ENCODE data around the gene MCCD1. TPM values are rescaled to one million over a fixed set of nuclear protein-coding genes. Genes with fewer than 3 reads are reported as not detected.

MCCD1 gene
- total RNA-seq, 1 experiment from 2014 or later, result not detected

DNA sequence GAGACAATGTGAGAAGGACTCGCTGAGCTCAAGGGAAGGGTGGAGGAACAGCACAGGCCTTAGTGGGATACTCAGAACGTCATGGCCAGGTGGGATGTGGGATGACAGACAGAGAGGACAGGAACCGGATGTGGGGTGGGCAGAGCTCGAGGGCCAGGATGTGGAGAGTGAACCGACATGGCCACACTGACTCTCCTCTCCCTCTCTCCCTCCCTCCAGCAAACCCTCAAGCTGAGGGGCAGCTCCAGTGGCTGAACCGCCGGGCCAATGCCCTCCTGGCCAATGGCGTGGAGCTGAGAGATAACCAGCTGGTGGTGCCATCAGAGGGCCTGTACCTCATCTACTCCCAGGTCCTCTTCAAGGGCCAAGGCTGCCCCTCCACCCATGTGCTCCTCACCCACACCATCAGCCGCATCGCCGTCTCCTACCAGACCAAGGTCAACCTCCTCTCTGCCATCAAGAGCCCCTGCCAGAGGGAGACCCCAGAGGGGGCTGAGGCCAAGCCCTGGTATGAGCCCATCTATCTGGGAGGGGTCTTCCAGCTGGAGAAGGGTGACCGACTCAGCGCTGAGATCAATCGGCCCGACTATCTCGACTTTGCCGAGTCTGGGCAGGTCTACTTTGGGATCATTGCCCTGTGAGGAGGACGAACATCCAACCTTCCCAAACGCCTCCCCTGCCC, 48.3 kb downstream of the MCCD1 start:
- intact Hi-C loops (cut with micrococcal nuclease; ENCODE audit: unreplicated experiment), result no loop called here
- peaks cover 19% of the 10 kb centered on the region for H3K4me1 ChIP-seq (ENCODE audit: control insufficient read depth, insufficient read depth, low read length)
- no peak overlapping the region for H3K4me3 ChIP-seq (ENCODE audit: low read depth in 2 of 2, low read length in 2 of 2)
- H3K27ac ChIP-seq (ENCODE audit: low read length), result peak overlapping the region; percentile 78; the same call in 1 of the 2 replicates
- CTCF ChIA-PET, result interaction anchor here (0.9 to 1.2 kb wide), 2 partner anchors 19 to 22 kb away, joined by 3 to 4 read pairs; no protein-coding TSS in a partner anchor
- DNase-seq (ENCODE audit: low read depth, low spot score) (no peak), ATAC-seq (no peak)
- in situ Hi-C loops (cut with HindIII; ENCODE audit: low pct_unique_long_range_greater_than_20kb, low sequenced_read_pairs), result no loop called here
- H3K27me3 ChIP-seq (ENCODE audit: control insufficient read depth, insufficient read depth, low read length), result no peaks in the 10 kb centered on the region
- H3K9me3 ChIP-seq (ENCODE audit: control insufficient read depth, insufficient read depth, low read depth, low read length), result no peaks in the 10 kb centered on the region
- POLR2A ChIA-PET, result interaction anchor here (0.6 to 1.0 kb wide), 2 partner anchors 161 to 314 kb away, joined by 3 to 5 read pairs; no protein-coding TSS in a partner anchor
- BruUV-seq (replicated peaks), result no TSS peak
- H3K36me3 ChIP-seq (ENCODE audit: control insufficient read depth, insufficient read depth, low read length), result no peaks in the 10 kb centered on the region
- TF ChIP-seq, protein P1, sequence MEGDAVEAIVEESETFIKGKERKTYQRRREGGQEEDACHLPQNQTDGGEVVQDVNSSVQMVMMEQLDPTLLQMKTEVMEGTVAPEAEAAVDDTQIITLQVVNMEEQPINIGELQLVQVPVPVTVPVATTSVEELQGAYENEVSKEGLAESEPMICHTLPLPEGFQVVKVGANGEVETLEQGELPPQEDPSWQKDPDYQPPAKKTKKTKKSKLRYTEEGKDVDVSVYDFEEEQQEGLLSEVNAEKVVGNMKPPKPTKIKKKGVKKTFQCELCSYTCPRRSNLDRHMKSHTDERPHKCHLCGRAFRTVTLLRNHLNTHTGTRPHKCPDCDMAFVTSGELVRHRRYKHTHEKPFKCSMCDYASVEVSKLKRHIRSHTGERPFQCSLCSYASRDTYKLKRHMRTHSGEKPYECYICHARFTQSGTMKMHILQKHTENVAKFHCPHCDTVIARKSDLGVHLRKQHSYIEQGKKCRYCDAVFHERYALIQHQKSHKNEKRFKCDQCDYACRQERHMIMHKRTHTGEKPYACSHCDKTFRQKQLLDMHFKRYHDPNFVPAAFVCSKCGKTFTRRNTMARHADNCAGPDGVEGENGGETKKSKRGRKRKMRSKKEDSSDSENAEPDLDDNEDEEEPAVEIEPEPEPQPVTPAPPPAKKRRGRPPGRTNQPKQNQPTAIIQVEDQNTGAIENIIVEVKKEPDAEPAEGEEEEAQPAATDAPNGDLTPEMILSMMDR (IDR thresholded peaks at IDR 0.05), result no peak
- no peak for TF ChIP-seq SIN3A (IDR thresholded peaks at IDR 0.05; ENCODE audit: borderline replicate concordance, insufficient read depth, low read depth, low read length)
- no peak for TF ChIP-seq TCF7L2 (IDR thresholded peaks at IDR 0.05; ENCODE audit: low read depth, low read length)
- TF ChIP-seq, protein P2, sequence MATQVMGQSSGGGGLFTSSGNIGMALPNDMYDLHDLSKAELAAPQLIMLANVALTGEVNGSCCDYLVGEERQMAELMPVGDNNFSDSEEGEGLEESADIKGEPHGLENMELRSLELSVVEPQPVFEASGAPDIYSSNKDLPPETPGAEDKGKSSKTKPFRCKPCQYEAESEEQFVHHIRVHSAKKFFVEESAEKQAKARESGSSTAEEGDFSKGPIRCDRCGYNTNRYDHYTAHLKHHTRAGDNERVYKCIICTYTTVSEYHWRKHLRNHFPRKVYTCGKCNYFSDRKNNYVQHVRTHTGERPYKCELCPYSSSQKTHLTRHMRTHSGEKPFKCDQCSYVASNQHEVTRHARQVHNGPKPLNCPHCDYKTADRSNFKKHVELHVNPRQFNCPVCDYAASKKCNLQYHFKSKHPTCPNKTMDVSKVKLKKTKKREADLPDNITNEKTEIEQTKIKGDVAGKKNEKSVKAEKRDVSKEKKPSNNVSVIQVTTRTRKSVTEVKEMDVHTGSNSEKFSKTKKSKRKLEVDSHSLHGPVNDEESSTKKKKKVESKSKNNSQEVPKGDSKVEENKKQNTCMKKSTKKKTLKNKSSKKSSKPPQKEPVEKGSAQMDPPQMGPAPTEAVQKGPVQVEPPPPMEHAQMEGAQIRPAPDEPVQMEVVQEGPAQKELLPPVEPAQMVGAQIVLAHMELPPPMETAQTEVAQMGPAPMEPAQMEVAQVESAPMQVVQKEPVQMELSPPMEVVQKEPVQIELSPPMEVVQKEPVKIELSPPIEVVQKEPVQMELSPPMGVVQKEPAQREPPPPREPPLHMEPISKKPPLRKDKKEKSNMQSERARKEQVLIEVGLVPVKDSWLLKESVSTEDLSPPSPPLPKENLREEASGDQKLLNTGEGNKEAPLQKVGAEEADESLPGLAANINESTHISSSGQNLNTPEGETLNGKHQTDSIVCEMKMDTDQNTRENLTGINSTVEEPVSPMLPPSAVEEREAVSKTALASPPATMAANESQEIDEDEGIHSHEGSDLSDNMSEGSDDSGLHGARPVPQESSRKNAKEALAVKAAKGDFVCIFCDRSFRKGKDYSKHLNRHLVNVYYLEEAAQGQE (IDR thresholded peaks at IDR 0.05; ENCODE audit: insufficient read depth in 1 of 2, low read depth in 2 of 2, low read length in 1 of 2), result no peak
- no peak for TF ChIP-seq POLR2AphosphoS5 (IDR thresholded peaks at IDR 0.05; ENCODE audit: low read depth, low read length)

DNA sequence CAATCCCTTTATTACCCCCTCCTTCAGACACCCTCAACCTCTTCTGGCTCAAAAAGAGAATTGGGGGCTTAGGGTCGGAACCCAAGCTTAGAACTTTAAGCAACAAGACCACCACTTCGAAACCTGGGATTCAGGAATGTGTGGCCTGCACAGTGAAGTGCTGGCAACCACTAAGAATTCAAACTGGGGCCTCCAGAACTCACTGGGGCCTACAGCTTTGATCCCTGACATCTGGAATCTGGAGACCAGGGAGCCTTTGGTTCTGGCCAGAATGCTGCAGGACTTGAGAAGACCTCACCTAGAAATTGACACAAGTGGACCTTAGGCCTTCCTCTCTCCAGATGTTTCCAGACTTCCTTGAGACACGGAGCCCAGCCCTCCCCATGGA, 48.8 kb downstream of the MCCD1 start:
- no peak overlapping the region for H3K4me3 ChIP-seq (ENCODE audit: low read depth in 2 of 2, low read length in 2 of 2)
- no peaks in the 10 kb centered on the region for H3K27me3 ChIP-seq (ENCODE audit: control insufficient read depth, insufficient read depth, low read length)
- TF ChIP-seq SIN3A (IDR thresholded peaks at IDR 0.05; ENCODE audit: borderline replicate concordance, insufficient read depth, low read depth, low read length) (no peak), TCF7L2 (IDR thresholded peaks at IDR 0.05; ENCODE audit: low read depth, low read length) (no peak), POLR2AphosphoS5 (IDR thresholded peaks at IDR 0.05; ENCODE audit: low read depth, low read length) (no peak)
- TF ChIP-seq, protein P1 (IDR thresholded peaks at IDR 0.05), result no peak
- TF ChIP-seq, protein P2 (IDR thresholded peaks at IDR 0.05; ENCODE audit: insufficient read depth in 1 of 2, low read depth in 2 of 2, low read length in 1 of 2), result no peak
- POLR2A ChIA-PET, result interaction anchor here (0.6 to 1.0 kb wide), 2 partner anchors 160 to 313 kb away, joined by 3 to 5 read pairs; no protein-coding TSS in a partner anchor
- ATAC-seq (no peak), DNase-seq (ENCODE audit: low read depth, low spot score) (no peak)
- H3K4me1 ChIP-seq (ENCODE audit: control insufficient read depth, insufficient read depth, low read length), result peaks cover 22% of the 10 kb centered on the region
- H3K36me3 ChIP-seq (ENCODE audit: control insufficient read depth, insufficient read depth, low read length), result no peaks in the 10 kb centered on the region
- peak overlapping the region; percentile 78 for H3K27ac ChIP-seq (ENCODE audit: low read length)
- BruUV-seq (replicated peaks), result no TSS peak
- in situ Hi-C loops (cut with HindIII; ENCODE audit: low pct_unique_long_range_greater_than_20kb, low sequenced_read_pairs) (no loop called here), intact Hi-C loops (cut with micrococcal nuclease; ENCODE audit: unreplicated experiment) (no loop called here)
- CTCF ChIA-PET, result interaction anchor here (0.6 kb wide), 1 partner anchor 80 kb away, joined by 6 read pairs; the partner anchor contains the start of gene MICB
- no peaks in the 10 kb centered on the region for H3K9me3 ChIP-seq (ENCODE audit: control insufficient read depth, insufficient read depth, low read depth, low read length)

Data from Panc1 (cell line).